DOHH2 (cell line): ENCODE data around the gene SPHK1.

Experiments used
- EZH2phosphoT487 ChIP-seq: fragments of 200-600 bp; sonication (generic); IDR thresholded peaks from 2 replicates; pipeline ENCODE4 v1.6.1; 2017; ENCODE audit warnings: borderline replicate concordance, mild to moderate bottlenecking, antibody characterized with exemption, low read length, moderate library complexity, mixed read lengths
- TF ChIP-seq, protein P1 (sequence below): fragments of 200-600 bp; sonication (generic); IDR thresholded peaks from one replicate; pipeline ENCODE4 v1.5.1; 2014; ENCODE audit warnings: antibody characterized with exemption, mild to moderate bottlenecking, low read depth, low read length; ENCODE audit not compliant: poor library complexity, severe bottlenecking

DNA sequence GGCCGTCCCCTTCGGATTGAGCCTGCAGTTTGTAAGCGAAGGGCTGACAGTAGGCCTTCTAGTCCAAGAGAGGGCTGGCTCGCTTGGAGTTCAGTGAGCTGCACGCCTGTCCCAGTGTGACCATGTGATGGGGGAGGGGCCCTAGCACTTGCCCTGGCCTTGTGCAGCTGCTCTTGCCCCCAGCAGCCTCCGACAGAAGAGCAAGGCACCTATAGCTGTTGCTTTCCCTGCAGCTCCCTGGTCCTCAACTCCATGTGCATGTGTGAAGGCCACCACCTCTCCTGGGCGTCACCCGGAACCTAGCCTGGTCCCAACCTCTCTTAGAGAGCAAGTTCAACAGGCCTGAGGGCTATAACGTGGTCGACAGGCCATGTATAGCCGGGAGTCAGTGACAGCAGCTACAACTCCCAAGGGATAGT is 5.6 kb downstream of the SPHK1 start:
- TF ChIP-seq, protein P1, sequence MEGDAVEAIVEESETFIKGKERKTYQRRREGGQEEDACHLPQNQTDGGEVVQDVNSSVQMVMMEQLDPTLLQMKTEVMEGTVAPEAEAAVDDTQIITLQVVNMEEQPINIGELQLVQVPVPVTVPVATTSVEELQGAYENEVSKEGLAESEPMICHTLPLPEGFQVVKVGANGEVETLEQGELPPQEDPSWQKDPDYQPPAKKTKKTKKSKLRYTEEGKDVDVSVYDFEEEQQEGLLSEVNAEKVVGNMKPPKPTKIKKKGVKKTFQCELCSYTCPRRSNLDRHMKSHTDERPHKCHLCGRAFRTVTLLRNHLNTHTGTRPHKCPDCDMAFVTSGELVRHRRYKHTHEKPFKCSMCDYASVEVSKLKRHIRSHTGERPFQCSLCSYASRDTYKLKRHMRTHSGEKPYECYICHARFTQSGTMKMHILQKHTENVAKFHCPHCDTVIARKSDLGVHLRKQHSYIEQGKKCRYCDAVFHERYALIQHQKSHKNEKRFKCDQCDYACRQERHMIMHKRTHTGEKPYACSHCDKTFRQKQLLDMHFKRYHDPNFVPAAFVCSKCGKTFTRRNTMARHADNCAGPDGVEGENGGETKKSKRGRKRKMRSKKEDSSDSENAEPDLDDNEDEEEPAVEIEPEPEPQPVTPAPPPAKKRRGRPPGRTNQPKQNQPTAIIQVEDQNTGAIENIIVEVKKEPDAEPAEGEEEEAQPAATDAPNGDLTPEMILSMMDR = no peak
- TF ChIP-seq EZH2phosphoT487 = no peak
